ENCODE measurements around the gene AP4M1. TPM values are rescaled to one million over a fixed set of nuclear protein-coding genes. Genes with fewer than 3 reads are reported as not detected.

Gene AP4M1
- total RNA-seq, 1 experiment from 2014 or later, result 19.7 TPM

GRCh38 chr7:100102950-100103840, 1.8 kb downstream of the AP4M1 start:
- in situ Hi-C loops (cut with HindIII; ENCODE audit: low sequenced_read_pairs), result no loop called here
- no peak for DNase-seq (ENCODE audit: low spot score)

GRCh38 chr7:100105534-100105933, 4.1 kb downstream of the AP4M1 start:
- no peak for DNase-seq (ENCODE audit: low spot score)

GRCh38 chr7:100106633-100107032, 5.2 kb downstream of the AP4M1 start:
- in situ Hi-C loops (cut with HindIII; ENCODE audit: low sequenced_read_pairs), result no loop called here
- DNase-seq (ENCODE audit: low spot score), result no peak

More at GRCh38 chr7:100105534-100105933, 4.1 kb downstream of the AP4M1 start:
- in situ Hi-C loops (cut with HindIII; ENCODE audit: low sequenced_read_pairs), result no loop called here

DNA sequence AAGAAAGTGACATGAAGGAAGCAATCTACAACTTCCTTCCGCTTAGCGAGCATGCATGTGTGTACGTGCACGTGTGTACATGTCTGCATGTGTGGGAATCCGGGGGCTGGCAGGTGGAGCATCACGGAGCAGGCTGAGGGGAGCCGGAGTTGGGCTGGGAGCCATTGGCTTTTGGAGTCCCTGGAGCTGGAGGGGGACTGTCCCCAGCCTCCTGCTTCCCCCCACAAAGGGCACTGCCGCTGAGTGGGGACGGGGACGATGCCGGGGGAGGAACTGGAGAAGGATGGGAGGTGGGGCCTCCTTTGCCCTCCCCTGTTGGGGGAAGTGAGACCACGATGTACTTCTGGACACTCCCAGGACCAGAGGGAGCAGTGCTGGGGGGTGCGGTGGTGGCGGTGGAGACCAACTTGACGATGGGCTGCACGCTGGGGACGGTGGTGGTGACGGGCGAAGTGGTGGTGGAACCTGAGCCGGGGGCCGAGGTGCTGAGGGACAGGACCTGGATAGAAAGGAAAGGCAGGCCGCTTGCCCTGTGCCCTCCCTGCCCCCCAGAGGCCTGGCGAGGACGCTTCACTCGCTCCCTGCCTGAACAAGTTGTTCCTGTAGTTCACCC, 5.8 kb downstream of the AP4M1 start:
- no peak for DNase-seq (ENCODE audit: low spot score)
- in situ Hi-C loops (cut with HindIII; ENCODE audit: low sequenced_read_pairs), result no loop called here

GRCh38 chr7:100107890-100108289, 6.4 kb downstream of the AP4M1 start:
- in situ Hi-C loops (cut with HindIII; ENCODE audit: low sequenced_read_pairs), result no loop called here

DNA sequence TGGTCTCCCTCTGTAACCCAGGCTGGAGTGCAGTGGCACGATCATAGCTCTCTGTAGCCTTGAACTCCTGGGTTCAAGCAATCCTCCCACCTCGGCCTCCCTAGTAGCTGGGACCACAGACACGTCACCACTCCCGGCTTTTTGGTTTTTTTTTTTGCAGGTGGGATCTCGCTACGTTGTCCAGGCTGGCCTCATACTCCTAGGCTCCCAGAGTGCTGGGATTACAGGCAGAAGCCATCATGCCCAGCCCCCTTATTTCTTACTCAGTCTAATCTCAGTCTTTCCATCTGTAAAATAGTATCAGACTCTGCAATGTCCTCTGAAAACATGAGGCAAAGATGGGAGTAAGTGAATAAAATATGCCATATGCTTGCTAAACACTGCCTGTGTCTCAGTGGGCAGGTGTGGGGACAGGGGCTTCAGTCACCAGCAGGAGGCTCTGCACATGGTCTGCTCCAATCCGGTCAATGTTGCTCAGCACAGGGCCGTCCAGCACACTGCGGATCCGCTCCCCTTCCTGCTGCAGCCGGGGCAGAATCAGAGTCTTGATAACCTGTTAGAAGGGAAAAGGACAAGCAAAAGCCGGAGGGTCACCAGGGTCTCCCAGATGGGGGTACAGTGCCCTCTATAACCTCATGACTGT, 8.2 kb downstream of the AP4M1 start:
- in situ Hi-C loops (cut with HindIII; ENCODE audit: low sequenced_read_pairs), result no loop called here
- no peak for DNase-seq (ENCODE audit: low spot score)

More at GRCh38 chr7:100107890-100108289, 6.4 kb downstream of the AP4M1 start:
- no peak for DNase-seq (ENCODE audit: low spot score)

DNA sequence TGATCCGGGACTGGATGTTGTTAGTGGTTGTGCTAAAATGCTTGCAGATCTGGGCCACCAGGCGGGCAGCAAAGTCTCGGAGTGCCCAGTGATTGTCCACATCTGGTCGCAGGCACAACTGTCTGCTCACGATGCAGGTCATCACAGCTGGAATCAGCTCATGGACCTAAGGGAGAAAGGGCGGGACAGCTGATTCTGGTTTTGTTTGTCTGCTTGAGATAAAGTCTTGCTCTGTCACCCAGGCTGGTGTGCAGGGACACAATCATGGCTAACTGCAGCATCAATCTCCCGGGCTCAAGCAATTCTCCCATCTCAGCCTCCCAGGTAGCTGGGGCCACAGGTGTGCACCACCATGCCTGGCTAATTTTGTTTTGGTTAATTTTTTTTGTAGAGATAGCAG, 9.7 kb downstream of the AP4M1 start:
- in situ Hi-C loops (cut with HindIII; ENCODE audit: low sequenced_read_pairs), result no loop called here
- no peak for DNase-seq (ENCODE audit: low spot score)

GRCh38 chr7:100111914-100112313, 10.5 kb downstream of the AP4M1 start:
- in situ Hi-C loops (cut with HindIII; ENCODE audit: low sequenced_read_pairs), result no loop called here
- no peak for DNase-seq (ENCODE audit: low spot score)

GRCh38 chr7:100115026-100115425, 13.6 kb downstream of the AP4M1 start:
- in situ Hi-C loops (cut with HindIII; ENCODE audit: low sequenced_read_pairs), result no loop called here
- DNase-seq (ENCODE audit: low spot score), result no peak

- DNase-seq (ENCODE audit: low spot score), result no peak
- in situ Hi-C loops (cut with HindIII; ENCODE audit: low sequenced_read_pairs), result no loop called here
Observed at GRCh38 chr7:100118388-100119071, 17.1 kb downstream of the AP4M1 start.

DNA sequence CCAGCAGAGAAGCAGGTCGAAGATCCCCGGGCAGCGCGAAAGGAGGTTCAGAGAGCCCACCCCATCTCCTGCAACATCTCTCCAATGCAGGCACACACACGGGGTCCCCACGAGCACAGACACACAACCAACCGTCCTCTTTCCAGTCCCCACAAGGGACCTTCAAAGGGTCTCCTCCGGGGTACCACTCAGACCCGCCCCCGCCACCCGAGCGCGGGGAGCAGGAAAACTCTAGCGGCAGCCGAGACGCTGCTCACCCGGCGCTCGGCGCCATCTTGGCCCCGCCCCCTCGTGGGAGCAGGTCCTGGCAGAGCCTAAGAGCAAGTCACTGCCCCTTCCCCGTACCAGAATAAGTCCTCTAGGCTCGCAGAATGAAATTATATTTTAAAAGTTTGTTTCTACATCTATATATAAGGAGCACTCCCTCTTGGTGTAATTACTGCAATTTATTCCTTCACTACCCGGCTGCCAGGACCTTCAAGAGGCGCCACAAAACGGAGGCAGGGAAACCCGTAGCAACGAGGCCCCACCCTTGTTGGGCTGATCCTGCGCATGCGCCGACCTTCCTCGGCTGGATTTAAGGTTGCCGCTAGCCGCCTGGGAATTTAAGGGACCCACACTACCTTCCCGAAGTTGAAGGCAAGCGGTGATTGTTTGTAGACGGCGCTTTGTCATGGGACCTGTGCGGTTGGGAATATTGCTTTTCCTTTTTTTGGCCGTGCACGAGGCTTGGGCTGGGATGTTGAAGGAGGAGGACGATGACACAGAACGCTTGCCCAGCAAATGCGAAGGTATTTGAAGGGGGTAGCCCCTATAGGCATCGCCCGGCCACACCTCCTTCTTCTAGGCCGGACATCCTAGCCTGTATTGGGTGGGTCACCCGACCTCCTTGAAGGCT, 17.9 kb downstream of the AP4M1 start, which contains the start of the genes CNPY4 and TAF6:
Gene CNPY4, plus strand, starts transcription at position 563 of the 898 bp plus-strand sequence. Its CDS starts 111 bp downstream, at position 674.
Gene TAF6, minus strand, starts transcription at position 287 of the 898 bp plus-strand sequence. CDS start 5,149 bp downstream, outside the sequence.
- in situ Hi-C loops (cut with HindIII; ENCODE audit: low sequenced_read_pairs), result no loop called here
- DNase-seq (ENCODE audit: low spot score), result peak; percentile 97

DNA sequence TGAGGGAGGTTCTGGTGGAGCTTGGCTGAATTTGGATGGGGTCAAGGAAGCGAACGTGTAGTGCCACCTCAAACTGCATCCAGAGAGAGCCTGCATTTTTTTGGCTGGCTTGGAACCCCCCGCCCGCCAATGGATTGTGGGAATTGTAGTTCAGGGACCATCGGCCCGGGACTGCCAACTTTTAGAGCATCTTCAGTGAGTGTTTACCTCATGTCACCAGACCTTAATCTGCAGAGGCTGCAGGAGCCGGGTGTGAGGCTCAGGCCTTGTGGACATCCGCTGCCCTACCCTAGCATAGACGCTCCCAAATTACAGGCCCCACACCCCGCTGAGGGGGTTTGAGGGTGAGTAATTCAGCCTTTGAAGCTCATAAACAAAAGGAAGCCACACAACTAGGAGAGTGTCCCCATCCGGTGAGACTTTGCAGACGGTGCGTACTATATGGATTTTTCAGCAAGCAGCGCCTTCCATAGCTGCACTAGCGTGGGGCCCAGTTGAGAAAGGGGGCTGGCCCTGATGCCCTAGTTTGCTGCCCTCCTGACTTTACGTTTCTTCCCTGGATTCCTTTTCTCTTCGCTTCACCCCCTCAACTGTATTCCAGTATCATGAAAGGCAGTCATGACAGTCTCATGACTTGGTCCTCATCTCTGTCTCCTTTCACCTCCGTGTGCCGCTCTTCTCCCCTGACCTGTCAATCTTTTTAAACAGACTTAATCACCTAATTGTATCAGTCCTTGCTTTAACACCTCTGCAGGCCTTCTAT, 18.7 kb downstream of the AP4M1 start:
- in situ Hi-C loops (cut with HindIII; ENCODE audit: low sequenced_read_pairs), result no loop called here
- peak; percentile 92 for DNase-seq (ENCODE audit: low spot score)

DNA sequence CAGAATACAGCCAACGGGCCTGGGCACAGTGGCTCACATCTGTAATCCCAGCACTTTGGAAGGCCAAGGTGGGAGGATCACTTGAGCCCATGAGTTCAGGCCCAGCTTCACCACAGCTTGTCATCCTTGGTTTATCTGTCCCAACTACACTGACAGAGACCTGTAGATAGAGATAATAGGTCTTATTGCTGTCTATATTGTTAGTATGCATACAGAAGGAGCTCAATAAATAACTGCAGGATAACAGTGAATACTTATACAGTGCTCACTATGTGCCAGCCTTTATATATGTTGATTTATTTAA, 19.2 kb downstream of the AP4M1 start:
- DNase-seq (ENCODE audit: low spot score), result no peak
- in situ Hi-C loops (cut with HindIII; ENCODE audit: low sequenced_read_pairs), result no loop called here

DNA sequence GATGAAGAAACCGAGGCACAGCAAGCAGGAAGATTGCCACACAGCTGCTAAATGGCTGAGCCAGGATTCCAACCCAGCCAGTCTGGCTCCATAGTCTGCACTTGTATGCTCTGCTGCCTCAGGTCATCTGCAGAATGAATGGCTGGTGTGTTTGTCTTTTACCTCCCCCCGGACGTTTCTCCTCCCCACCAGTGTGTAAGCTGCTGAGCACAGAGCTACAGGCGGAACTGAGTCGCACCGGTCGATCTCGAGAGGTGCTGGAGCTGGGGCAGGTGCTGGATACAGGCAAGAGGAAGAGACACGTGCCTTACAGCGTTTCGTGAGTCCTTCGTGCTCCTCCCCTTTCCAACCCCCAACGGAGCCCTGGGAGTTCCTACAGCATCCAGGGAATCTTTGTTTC, 20.6 kb downstream of the AP4M1 start:
- in situ Hi-C loops (cut with HindIII; ENCODE audit: low sequenced_read_pairs), result no loop called here
- DNase-seq (ENCODE audit: low spot score), result no peak

GRCh38 chr7:100122568-100122967, 21.1 kb downstream of the AP4M1 start:
- no peak for DNase-seq (ENCODE audit: low spot score)
- in situ Hi-C loops (cut with HindIII; ENCODE audit: low sequenced_read_pairs), result no loop called here

- in situ Hi-C loops (cut with HindIII; ENCODE audit: low sequenced_read_pairs), result no loop called here
- DNase-seq (ENCODE audit: low spot score), result no peak
Observed at GRCh38 chr7:100124301-100125230, 23.1 kb downstream of the AP4M1 start.
